GM23338 (cell line): ENCODE results near the gene PDE10A. TPM values are rescaled to one million over a fixed set of nuclear protein-coding genes. Genes with fewer than 3 reads are reported as not detected.

ENCODE experiments used
- ATAC-seq: fragments of 200-7000 bp; cut with Tn5 transposase; 3 replicates; pipeline ENCODE4 v1.9.1; 2020
- DNase-seq: peaks from one replicate; pipeline ENCODE4 v3.0.0-alpha.2; 2015; ENCODE audit warnings: low spot score
- H2AFZ ChIP-seq: fragments of 200-600 bp; sonication (generic); 2 replicates; pipeline ENCODE4 v1.8.0; 2016; ENCODE audit warnings: antibody characterized with exemption, mild to moderate bottlenecking, moderate library complexity
- H3F3A ChIP-seq: fragments of 200-600 bp; sonication (generic); replicated peaks from 2 replicates; pipeline ENCODE4 v1.8.0; 2017; ENCODE audit warnings: antibody characterized with exemption, mixed run types, low read depth
- H3K27ac ChIP-seq: fragments of 200-600 bp; sonication (generic); 2 replicates; pipeline ENCODE4 v1.6.1; 2016; ENCODE audit warnings: low read depth
- H3K27me3 ChIP-seq: fragments of 200-600 bp; sonication (generic); 2 replicates; pipeline ENCODE4 v1.8.0; 2016; ENCODE audit warnings: mild to moderate bottlenecking, mixed run types, moderate library complexity; ENCODE audit not compliant: insufficient read depth
- H3K36me3 ChIP-seq: fragments of 200-600 bp; sonication (generic); 2 replicates; pipeline ENCODE4 v1.8.0; 2016; ENCODE audit warnings: mild to moderate bottlenecking; ENCODE audit not compliant: insufficient read depth
- H3K4me1 ChIP-seq: fragments of 200-600 bp; sonication (generic); 2 replicates; pipeline ENCODE4 v1.8.0; 2016; ENCODE audit warnings: mild to moderate bottlenecking, moderate library complexity; ENCODE audit not compliant: insufficient read depth
- H3K4me2 ChIP-seq: fragments of 200-600 bp; sonication (generic); 2 replicates; pipeline ENCODE4 v1.7.1; 2017; ENCODE audit warnings: mixed run types
- H3K4me3 ChIP-seq: fragments of 200-600 bp; sonication (generic); 2 replicates; pipeline ENCODE4 v1.6.1; 2016; ENCODE audit warnings: mixed run types
- H3K79me2 ChIP-seq: fragments of 200-600 bp; sonication (generic); replicated peaks from 2 replicates; pipeline ENCODE4 v1.8.0; 2017; ENCODE audit warnings: mild to moderate bottlenecking; ENCODE audit not compliant: insufficient read depth
- H3K9me2 ChIP-seq: fragments of 200-600 bp; sonication (generic); 2 replicates; pipeline ENCODE4 v1.8.0; 2017; ENCODE audit not compliant: insufficient read depth
- H4K20me1 ChIP-seq: fragments of 200-600 bp; sonication (generic); replicated peaks from 2 replicates; pipeline ENCODE4 v1.8.0; 2017; ENCODE audit warnings: mild to moderate bottlenecking; ENCODE audit not compliant: insufficient read depth
- H3K27ac Mint-ChIP-seq: 2 replicates; pipeline ENCODE4 v1.8.0; 2020; ENCODE audit warnings: inconsistent platforms, mild to moderate bottlenecking, moderate library complexity, mixed read lengths
- H3K27me3 Mint-ChIP-seq: 3 replicates; pipeline ENCODE4 v1.8.0; 2022; ENCODE audit warnings: low read depth, mild to moderate bottlenecking, moderate library complexity, mixed read lengths, inconsistent platforms; ENCODE audit not compliant: insufficient read depth, poor library complexity
- H3K36me3 Mint-ChIP-seq: 3 replicates; pipeline ENCODE4 v1.8.0; 2021; ENCODE audit warnings: low read depth, mild to moderate bottlenecking, inconsistent platforms, moderate library complexity, mixed read lengths
- H3K4me1 Mint-ChIP-seq: 3 replicates; pipeline ENCODE4 v1.8.0; 2020; ENCODE audit warnings: mild to moderate bottlenecking, inconsistent platforms, mixed read lengths
- H3K4me3 Mint-ChIP-seq: 3 replicates; pipeline ENCODE4 v1.8.0; 2021; ENCODE audit warnings: moderate library complexity, mild to moderate bottlenecking, inconsistent platforms, mixed read lengths
- H3K9me3 Mint-ChIP-seq: 3 replicates; pipeline ENCODE4 v1.8.0; 2020; ENCODE audit warnings: moderate library complexity, mild to moderate bottlenecking, inconsistent platforms, mixed read lengths
- CREB1 ChIP-seq: fragments of 250-450 bp; sonication (Bioruptor Pico); IDR thresholded peaks from 2 replicates; pipeline ENCODE4 v1.5.0; 2020; ENCODE audit warnings: low read depth, mild to moderate bottlenecking, moderate library complexity
- EZH2 ChIP-seq: fragments of 200-600 bp; sonication (generic); IDR thresholded peaks from one replicate; pipeline ENCODE4 v1.8.0; 2017; ENCODE audit warnings: antibody characterized with exemption, mild to moderate bottlenecking, low read depth; ENCODE audit not compliant: unreplicated experiment
- STAT1 ChIP-seq: IDR thresholded peaks from one replicate; pipeline ENCODE4 v1.6.1; 2016; ENCODE audit warnings: antibody characterized with exemption; ENCODE audit not compliant: unreplicated experiment
- ZNF462 ChIP-seq: fragments of 250-450 bp; sonication (Bioruptor Pico); IDR thresholded peaks from 2 replicates; pipeline ENCODE4 v1.5.0; 2020; ENCODE audit warnings: mild to moderate bottlenecking, moderate library complexity
- polyA plus RNA-seq: library from polyadenylated mRNA; unstranded; fragments of >200 nt; fragmentation: Nextera tagmentation; extraction: Ambion mirVana; gene quantifications from 2 replicates; pipeline ENCODE4 v1.2.1, GENCODE V29; 2016
- total RNA-seq: library from RNA; depleted of rRNA; stranded (reverse); fragments of >200 nt; shearing (Covaris generic); gene quantifications from 2 replicates; pipeline ENCODE4 v1.2.3, GENCODE V29; 2014
- TF ChIP-seq, protein P1 (sequence below), 2 experiments: fragments of 200-600 bp in 1 of 2; sonication (generic) in 1 of 2; conservative IDR thresholded peaks; 2 replicates each; pipeline versions ENCODE4 v1.5.1 to v1.6.1; 2016 to 2017; ENCODE audit warnings: antibody characterized with exemption in 2 of 2, low read depth in 2 of 2, mild to moderate bottlenecking in 2 of 2, moderate library complexity in 1 of 2

PDE10A gene
- total and polyA plus RNA-seq, 2 experiments from 2014 or later = 0.50 to 3.9 TPM

DNA sequence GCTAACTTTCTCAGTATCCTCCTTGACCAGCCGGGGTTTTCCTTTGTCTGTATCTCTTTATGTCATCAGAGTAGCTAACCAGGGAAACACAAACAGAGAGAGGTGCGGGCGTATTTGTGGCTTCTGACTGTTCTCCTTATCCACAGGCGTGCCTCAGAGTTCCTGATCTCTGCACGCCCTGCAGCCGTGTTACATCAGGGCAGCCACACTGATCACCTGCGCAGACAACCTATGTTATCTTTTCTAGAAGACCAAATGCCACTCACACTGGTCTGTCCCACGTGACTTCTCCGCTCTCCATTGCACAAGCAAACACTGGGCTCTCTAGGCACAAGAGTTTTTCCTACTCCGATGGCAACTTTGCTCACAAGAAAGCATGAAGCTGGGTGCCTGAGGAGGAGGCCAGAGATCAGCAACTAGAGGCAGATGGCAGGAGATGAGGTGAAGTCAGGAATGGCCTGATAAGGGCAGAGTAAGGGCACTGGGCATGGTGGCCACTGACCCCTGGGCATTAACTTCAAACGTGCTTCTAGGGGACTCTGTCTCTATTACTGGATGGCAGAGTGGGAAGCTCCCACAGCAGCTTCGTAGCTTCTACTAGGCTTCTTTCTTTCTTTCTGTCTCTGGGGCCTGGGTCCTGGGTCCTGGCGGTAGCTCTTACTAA is 4.5 kb downstream of the PDE10A start:
- Histone ChIP-seq H3K4me2 (0 out of 2 replicates have a peak overlapping the region, but pooled peaks have one; percentile 26), H2AFZ (no peak overlapping the region), H4K20me1 (0 out of 2 replicates have a peak, but pooled peaks cover 4% of the 10 kb centered on the region), H3F3A (peaks cover 3% of the 10 kb centered on the region), H3K4me1 (peaks cover 38% of the 10 kb centered on the region), H3K27me3 (peaks cover 68% of the 10 kb centered on the region), H3K79me2 (no peaks in the 10 kb centered on the region), H3K4me3 (no peak overlapping the region), H3K9me2 (no peaks in the 10 kb centered on the region), H3K27ac (no peak overlapping the region), H3K36me3 (no peaks in the 10 kb centered on the region; the same call in 1 of the 2 replicates)
- Mint-ChIP-seq H3K36me3 (no peaks in the 10 kb centered on the region; the same call in 2 of the 3 replicates), H3K4me1 (peaks cover 22% of the 10 kb centered on the region), H3K27ac (no peak overlapping the region), H3K4me3 (no peak overlapping the region), H3K27me3 (peaks cover 39% of the 10 kb centered on the region), H3K9me3 (no peaks in the 10 kb centered on the region; the same call in 2 of the 3 replicates)
- DNase-seq (no peak), ATAC-seq (no peak)
- TF ChIP-seq CREB1 (no peak), STAT1 (no peak), ZNF462 (CRISPR knock-in tag) (no peak), EZH2 (peak; percentile 16)
- TF ChIP-seq, protein P1, sequence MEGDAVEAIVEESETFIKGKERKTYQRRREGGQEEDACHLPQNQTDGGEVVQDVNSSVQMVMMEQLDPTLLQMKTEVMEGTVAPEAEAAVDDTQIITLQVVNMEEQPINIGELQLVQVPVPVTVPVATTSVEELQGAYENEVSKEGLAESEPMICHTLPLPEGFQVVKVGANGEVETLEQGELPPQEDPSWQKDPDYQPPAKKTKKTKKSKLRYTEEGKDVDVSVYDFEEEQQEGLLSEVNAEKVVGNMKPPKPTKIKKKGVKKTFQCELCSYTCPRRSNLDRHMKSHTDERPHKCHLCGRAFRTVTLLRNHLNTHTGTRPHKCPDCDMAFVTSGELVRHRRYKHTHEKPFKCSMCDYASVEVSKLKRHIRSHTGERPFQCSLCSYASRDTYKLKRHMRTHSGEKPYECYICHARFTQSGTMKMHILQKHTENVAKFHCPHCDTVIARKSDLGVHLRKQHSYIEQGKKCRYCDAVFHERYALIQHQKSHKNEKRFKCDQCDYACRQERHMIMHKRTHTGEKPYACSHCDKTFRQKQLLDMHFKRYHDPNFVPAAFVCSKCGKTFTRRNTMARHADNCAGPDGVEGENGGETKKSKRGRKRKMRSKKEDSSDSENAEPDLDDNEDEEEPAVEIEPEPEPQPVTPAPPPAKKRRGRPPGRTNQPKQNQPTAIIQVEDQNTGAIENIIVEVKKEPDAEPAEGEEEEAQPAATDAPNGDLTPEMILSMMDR (conservative IDR thresholded peaks at IDR 0.05; ENCODE audit: low read depth in 2 of 2) = no peak
